Epithelial cell of esophagus (primary cell): ENCODE data around the gene TYW1B.
"Not testable (repeated sequence)": the region's sequence is repeated elsewhere in the genome, so short reads cannot be mapped to it uniquely, and the experiment has no call there.

ENCODE experiments used
- DNase-seq: peaks from one replicate; pipeline ENCODE4 v3.0.0; 2010; ENCODE audit warnings: low read depth
- H3K4me3 ChIP-seq: 2 replicates; pipeline ENCODE4 v1.5.1; 2011; ENCODE audit warnings: mild to moderate bottlenecking, low read length, control low read depth
- CTCF ChIP-seq: IDR thresholded peaks from 2 replicates; pipeline ENCODE4 v1.5.1; 2011; ENCODE audit warnings: low read depth, mild to moderate bottlenecking, low read length, control low read depth, inconsistent platforms; ENCODE audit not compliant: insufficient read depth; ENCODE audit errors: missing control alignments

The TYW1B gene

DNA sequence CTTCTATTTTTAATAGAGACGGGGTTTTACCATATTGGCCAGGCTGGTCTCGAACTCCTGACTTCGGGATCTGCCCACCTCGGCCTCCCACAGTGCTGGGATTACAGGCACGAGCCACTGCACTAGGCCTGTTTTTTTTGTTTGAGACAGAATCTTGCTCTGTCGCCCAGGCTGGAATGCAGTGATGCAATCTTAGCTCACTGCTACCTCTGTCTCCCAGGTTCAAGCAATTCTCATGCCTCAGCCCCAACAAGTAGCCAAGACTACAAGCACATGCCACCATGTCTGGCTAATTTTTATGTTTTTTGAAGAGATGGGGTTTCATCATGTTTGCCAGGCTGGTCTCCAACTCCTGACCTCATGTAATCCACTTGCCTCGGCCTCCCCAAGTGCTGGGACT is 73.7 kb downstream of the TYW1B start:
- H3K4me3 ChIP-seq, result no peak overlapping the region
- TF ChIP-seq CTCF, result no peak
- DNase-seq, result peak; percentile 34

DNA sequence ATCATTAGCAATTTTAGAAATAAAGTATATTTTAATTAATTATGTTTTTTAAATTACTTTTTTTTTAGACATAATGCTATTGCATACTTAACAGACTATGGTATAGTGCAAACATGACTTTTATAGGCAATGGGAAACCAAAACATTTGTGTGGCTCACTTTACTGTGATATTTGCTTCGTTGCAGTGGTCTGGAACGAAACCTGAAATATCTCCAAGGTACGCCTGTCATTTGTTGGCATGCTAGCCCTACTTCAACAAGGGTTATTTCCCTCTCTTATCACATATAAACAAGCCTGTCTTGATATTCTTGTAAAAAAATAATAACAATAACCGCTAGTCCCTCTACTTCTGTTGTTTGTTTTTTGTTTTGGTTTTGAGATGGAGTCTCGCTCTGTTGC is 74.2 kb downstream of the TYW1B start:
- DNase-seq, result no peak
- no peak for TF ChIP-seq CTCF
- H3K4me3 ChIP-seq, result no peak overlapping the region

DNA sequence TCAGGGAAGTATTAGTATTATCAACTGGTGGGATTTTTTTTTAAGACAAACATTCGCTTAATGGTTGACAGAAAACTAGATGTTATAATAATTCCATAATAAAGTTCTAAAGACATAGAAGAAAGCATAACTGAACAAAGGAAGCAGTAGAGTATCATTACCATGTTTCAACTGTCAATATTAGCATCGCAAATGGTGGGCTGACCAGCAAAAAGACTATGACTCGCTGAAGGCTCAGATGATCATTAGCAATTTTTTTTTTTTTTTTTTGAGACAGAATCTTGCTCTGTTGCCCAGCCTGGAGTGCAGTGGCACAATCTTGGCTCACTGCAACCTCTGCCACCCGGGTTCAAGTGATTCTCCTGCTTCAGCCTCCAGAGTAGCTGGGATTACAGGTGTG is 74.8 kb downstream of the TYW1B start:
- not testable (repeated sequence) for DNase-seq, H3K4me3 ChIP-seq

- peak; percentile 10 for TF ChIP-seq CTCF
- no peak for DNase-seq
- H3K4me3 ChIP-seq, result no peak overlapping the region
These were observed 76.0 kb downstream of the TYW1B start for GRCh38 chr7:72751978-72752377.

DNA sequence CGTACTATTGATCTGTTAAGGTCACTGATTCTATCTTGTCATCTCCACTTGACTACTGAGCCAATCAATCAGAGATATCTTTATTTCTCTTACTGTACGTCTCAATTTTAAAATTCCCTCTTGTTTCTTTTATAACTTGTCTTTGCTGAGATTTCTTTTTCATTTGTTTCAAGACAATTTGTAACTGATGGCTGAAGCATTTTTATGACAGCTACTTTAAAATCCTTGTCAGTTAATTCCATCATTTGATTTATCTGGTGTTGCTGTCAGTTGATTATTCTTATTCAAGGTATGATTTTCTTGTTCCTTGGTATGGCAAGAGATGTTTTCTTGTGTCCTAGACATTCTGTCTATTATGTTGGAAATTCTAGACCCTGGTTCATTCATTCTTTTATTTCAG is 76.6 kb downstream of the TYW1B start:
- DNase-seq, result no peak
- H3K4me3 ChIP-seq, result no peak overlapping the region
- no peak for TF ChIP-seq CTCF

DNA sequence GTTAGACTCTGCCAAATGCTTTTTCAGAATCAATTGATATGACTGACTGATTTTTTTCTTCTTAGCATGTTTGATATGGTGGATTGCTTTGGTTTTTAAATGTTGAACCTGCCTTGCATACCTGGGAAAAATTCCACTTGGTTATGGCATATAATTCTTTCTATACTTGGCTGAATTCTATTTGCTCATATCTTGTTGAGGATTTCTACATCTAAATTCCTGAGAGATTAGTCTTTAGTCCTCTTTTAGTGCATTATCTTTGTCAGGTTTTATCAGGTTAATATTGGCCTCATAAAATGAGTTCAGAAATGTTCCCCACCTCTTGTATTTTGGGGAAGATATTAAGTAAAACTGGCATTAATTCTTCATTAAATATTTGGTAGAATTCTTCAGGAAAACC is 79.4 kb downstream of the TYW1B start:
- H3K4me3 ChIP-seq, result not testable (repeated sequence)
- peak; percentile 27 for DNase-seq

DNA sequence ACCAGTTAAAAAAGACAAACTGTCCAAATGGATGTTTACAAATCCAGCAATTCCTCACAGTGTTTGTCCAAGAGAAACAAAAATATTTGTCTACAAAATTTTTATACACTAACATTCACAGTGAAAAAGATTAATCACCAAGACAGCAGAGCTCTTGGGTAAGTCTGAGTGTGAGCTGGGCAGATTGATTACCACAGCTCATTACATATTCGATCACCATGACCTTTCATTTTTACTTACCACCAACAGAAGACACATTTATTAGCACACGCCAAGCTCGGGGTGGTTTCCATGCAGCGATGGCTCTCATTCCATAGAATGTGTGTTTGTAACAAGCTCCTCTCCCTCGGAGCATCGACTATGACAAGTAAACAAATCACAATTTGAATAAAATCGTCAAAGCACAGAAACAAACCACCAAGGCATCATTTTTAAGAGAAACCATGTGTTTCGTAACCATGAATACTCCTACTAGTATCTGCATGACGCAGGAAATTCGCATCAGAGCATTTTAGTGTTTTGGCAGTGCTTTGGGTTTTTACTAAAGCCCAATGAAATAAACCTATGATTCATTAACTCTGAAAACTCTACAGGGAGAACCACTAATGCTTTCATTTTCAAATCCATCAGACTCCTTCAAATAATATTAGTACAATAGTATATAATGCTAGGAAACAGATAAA is 83.6 kb downstream of the TYW1B start:
- not testable (repeated sequence) for H3K4me3 ChIP-seq, DNase-seq

DNA sequence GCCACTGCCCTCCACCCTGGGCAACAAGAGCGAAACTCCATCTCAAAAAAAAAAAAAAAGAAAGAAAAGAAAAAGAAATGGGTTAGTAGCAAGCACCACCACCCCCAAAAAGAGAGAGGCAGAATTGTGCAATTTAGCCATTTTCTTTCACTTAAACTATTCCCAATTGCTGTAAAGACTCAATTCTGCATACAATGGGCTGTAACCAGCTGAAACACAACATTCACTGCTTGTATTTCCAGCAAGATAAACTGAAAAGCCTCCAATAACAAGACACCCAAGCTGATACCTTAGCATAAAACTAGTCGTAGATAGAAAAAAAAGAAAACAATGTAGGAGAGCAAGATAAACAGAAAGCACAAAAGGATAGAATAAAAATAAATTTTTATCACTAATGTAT is 84.2 kb downstream of the TYW1B start:
- DNase-seq, H3K4me3 ChIP-seq: not testable (repeated sequence)

DNA sequence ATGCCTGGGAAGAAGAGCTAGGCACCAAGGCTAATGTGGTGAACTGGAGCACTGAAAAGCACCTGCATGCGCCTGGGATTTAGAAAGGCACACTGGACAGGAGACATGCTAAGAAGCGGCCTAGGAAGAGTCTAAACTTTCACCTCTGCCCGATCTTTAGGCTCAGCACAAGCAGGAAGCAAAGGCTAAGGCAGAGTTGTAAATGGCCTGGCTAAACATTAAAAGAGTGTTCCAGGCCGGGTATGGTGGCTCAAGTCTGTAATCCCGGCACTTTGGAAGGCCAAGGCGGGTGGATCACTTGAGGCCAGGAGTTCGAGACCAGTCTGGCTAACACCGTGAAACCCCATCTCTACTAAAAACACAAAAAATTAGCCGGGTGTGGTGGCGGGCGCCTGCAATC is 88.3 kb downstream of the TYW1B start:
- DNase-seq, H3K4me3 ChIP-seq: not testable (repeated sequence)

DNA sequence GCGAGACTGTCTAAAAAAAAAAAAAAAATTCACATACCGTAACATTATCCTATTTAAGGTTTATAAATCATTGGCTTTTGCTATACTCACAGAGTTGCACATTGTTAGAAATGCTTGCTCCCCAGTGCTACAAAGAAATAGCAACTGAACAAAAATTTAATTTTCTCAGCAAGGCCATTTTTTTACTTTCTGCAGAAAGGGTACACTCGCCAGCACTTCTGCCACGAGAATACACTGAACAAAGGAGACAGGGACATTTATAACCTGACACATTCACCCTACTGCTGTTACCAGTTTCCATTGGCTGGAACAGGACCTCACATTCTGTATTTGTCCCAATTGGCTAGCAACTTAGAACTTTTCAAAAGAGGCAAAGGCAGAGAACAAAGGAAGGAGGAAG is 92.1 kb downstream of the TYW1B start:
- H3K4me3 ChIP-seq, DNase-seq: not testable (repeated sequence)

DNA sequence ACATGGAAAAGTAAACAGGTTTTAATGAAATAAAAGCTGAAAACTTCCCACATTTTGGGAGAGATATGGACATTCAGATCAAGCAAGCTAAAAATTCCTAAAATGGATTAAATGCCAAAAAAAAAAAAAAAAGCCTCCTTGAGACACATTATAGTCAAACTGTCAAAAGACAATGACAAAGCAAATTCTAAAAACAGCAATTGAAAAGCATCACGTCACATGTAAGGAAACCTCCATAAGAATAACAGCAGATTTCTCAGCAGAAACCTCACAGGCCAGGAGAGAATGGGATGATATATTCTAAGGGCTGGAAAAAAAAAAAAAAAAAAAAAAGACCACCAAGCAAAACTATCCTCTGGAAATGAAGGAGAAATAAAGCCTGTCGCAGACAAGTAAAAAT is 97.2 kb downstream of the TYW1B start:
- not testable (repeated sequence) for DNase-seq, H3K4me3 ChIP-seq

DNA sequence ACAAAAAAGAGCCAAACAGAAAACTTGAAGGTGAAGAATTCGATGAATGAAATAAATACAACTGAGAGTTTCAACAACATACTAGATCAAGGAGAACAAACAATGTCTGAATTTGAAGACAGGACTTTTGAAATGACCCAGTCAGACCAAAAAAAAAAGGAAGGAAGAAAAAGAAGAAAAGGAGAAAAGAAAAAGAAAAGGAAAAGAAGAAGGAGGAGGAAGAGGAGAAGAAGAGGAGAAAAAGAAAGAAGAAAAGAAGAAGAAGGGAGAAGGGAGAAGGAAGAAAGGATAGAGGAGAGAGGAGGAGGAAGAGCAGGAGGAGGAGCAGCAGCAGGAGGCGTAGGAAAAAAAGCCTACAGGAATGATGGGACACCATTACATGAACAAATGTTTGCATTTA is 97.6 kb downstream of the TYW1B start:
- not testable (repeated sequence) for H3K4me3 ChIP-seq, DNase-seq

DNA sequence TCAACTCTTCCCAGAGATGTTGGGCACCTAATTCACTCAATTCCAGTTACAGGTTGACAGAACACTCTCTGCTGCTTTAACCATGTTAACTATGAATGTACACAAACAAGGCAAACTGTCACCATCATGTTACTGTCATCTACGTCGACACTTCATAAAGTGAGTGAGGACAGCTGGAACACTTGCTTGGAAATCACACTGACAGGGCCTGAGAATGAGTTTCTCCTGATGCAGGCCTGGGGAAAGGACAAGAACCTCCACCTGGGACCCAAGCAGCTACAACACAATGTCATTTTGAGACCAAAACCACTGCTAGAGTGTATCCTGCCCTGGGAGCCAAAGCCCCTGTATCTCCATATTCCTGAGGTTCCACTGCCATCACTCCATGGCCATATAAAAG is 98.9 kb downstream of the TYW1B start:
- DNase-seq, H3K4me3 ChIP-seq: not testable (repeated sequence)

- not testable (repeated sequence) for H3K4me3 ChIP-seq, DNase-seq
These were observed 105.3 kb downstream of the TYW1B start for GRCh38 chr7:72722694-72723093.

GRCh38 chr7:72720890-72721289 is 107.1 kb downstream of the TYW1B start:
- not testable (repeated sequence) for DNase-seq

More at GRCh38 chr7:72720890-72721289, 107.1 kb downstream of the TYW1B start:
- H3K4me3 ChIP-seq, result not testable (repeated sequence)
